HG03097 (cell line): ENCODE measurements around the gene MTRR.

Experiments used
- ATAC-seq: cut with Tn5 transposase; IDR thresholded peaks from one replicate; pipeline ENCODE4 v1.9.1; 2021; ENCODE audit not compliant: unreplicated experiment, low FRiP score

Gene MTRR

DNA sequence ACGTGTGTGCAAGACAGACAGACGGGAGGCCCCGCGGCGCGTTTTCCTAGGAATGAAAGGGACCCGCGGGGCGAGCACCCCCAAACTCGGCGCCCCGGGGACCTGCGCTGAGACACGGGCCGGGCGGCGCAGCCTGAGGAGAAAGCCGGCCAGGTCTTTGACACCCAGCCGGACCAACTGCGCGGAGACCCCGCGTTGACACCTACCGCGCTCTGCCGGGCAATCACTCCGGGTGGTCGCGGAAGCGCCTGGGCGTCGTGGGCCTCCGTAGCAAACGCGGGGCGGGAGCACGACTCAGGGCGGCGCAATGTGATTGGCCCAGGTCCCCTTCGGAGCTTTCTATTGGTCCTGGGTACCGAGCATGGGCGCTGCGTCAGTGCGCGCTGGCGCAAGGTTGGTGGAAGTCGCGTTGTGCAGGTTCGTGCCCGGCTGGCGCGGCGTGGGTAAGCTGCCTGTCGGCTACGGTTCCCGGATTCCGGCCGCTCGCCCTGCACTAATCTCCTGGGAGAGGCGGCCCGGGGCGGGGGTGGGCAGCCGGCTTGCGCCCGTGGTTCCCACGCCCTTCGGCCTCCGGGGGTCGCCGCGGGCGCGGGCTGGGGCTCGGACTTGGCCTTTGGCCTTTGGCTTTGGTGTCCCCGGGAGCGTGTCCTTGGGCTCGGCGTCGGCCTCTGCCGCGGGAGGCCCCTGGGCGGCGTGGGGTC is at the start of gene MTRR, which contains the start of gene FASTKD3:
TSS of gene MTRR (plus strand) at position 376 of the 701 bp plus-strand sequence. CDS start 1,647 bp downstream, outside the sequence.
TSS of gene FASTKD3 (minus strand) at position 259 of the 701 bp plus-strand sequence. CDS start 948 bp downstream, outside the sequence.
- ATAC-seq = peak; percentile 98

DNA sequence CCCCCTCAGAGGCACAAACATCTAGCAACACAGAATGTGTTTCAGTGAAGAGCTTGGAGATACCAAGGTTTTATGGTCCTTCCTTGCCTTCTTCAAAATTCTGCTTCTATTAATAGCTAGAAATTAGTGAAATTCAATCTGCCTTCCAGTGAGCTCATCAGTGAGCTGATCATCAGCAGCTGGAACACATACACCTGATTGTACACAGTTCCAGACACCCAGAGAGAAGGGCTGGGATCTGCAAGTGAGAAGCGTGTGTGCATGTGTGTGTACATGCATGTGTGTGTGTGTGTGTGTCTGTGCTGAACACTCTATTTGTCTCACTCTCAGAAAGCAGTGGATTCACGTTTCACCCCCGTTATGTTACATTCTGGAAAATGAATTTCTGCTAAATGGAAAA is 46.5 kb upstream of the MTRR start:
- ATAC-seq = no peak

- ATAC-seq = no peak
These were observed 45.4 kb upstream of the MTRR start for GRCh38 chr5:7823594-7823993.

DNA sequence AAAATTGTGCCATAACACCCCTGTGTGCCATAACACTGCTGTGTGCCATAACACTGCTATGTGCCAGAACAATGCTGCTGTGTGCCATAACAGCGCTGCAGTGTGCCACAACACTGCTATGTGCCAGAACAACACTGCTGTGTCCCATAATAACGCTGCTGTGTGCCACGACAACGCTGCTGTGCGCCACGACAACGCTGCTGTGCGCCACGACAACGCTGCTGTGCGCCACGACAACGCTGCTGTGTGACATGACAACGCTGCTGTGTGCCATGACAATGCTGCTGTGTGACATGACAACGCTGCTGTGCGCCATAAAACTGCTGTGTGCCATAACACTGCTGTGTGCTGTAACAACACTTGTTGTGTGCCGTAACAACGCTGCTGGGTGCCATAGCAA is 44.0 kb upstream of the MTRR start:
- ATAC-seq = no peak

DNA sequence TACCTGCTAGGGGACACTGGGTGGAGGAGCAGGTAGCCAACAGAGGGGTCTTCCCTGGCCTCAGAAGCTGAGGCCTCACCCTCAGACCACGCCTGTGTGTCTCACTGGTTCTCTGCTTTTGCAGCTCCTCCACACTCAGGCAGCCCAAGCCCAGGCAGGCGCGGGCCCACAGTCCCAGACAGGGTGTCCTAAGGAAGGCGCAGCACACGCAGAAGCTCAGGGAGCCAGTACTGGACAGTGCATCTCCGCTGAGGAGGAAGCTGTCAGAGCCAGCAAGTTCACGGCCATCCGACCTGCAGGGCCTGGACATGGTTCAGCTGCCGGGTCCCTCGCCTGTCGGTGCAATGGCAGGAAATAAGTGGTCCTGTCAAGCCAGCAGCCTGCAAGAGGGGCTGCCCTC is 43.3 kb upstream of the MTRR start:
- no peak for ATAC-seq

DNA sequence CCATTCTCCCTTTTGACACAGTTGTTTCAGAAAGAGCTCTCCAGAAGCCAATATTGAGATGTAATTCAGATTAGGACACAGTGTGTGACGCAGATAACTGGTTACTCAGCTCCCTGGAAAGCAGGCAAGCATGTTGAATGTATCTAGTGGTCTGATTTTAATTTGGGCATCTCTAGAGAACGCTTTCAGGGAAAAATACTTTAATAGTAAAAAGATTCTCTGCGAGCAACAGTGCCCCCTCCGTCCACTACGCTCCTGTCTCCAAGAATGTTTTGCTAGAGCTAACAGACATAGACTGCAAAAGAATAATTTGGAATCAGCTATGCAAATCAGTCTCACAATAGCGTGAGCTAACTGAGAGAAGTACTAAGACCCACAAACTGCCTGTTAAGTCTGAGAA is 41.3 kb upstream of the MTRR start:
- no peak for ATAC-seq

DNA sequence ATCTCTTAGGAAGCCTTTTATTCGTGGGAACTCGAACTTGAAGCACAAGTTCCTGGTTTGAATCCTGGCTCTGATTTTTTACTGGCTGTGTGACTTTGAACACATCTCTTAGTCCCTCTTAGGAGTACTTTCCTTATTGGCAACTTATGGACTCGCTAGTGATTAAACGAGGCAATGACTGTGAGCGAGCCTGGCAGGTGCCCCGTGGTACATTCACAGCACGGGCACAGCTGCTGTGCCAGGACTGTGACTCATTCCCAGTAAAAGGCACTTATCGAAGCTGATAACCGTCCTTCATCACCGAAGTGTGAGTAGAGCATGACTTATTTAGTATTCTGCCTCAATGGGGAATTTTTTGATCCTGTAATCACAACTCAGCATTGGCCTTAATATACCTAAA is 40.7 kb upstream of the MTRR start:
- no peak for ATAC-seq

- no peak for ATAC-seq
These were observed 34.0 kb upstream of the MTRR start for GRCh38 chr5:7834982-7835381.

- no peak for ATAC-seq
These were observed 31.5 kb upstream of the MTRR start for GRCh38 chr5:7837403-7837802.

DNA sequence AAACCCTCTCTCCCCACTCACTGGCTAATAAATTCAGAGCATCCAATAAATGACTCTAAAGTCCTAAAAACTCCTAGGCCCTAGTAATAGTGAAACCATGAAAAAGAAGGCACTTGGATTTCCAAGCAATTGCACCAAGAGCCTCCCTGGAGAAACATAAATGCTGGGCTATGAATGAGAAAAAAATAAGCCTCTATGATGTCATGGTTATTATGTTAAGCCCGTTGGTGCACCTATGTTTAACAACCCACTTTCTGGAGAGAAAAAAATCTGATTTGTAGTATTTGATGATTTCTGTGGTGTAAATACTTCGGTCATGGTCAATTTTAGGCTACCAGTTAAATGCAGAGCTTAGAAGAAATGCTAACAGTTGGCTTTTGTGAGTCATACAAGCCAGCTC is 26.4 kb upstream of the MTRR start:
- no peak for ATAC-seq

GRCh38 chr5:7844901-7845300 is 24.0 kb upstream of the MTRR start:
- no peak for ATAC-seq

- ATAC-seq = no peak
These were observed 23.4 kb upstream of the MTRR start for GRCh38 chr5:7845557-7845956.

GRCh38 chr5:7846327-7846726 is 22.6 kb upstream of the MTRR start:
- no peak for ATAC-seq

DNA sequence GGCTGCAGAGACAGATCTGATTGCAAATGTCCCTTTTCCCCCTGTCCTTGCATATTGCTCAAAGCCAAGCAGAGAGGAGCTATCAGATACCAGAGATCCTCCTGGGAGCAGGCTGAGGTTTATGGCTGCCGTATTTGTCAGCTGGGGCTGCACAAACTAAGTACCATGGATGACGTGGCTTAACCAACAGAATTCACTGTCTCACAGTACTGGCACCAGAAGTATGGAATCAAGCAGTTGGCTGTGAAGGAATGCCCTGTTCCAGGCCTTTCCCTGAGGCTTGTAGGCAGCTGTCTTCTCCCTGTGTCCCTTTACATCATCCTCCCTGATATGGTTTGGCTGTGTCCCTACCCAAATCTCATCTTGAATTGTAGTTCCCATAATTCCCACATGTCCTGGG is 20.7 kb upstream of the MTRR start:
- no peak for ATAC-seq

DNA sequence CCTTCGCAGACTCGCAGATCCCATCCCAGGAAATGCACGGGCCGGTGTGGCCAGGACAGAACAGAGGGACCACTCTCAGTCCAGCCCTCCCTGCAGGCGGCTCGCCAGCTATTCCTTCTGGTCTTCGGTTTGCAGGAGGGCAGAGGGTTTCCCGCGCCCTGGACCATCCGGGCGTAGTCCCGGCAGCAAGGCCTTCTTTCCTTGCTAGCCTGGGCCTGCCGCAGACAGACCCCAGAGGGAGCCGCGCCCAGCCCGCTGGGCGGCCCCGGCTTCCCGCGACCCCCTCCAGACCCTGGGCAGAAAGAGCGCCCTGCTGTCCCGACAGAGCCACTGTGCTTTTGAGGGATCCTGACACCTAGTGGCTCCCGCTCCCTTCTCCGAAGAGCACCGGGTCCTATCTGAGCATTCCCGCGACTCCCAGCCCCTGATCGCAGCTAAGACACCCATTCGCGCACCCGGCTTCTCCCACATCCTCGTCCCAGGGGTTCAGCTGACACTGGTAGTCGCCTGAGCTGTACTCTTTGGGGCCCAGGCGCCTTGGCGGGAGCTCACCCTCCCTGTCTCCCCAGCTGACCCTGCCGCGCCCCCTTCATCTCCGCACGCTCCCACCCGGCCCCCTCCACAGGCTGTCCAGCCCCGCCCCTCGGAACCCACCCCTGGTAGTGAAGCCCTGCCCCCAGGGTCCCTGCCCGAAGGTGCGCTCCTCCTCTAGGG is 19.1 kb upstream of the MTRR start:
- ATAC-seq = no peak

GRCh38 chr5:7850395-7851239 is 18.3 kb upstream of the MTRR start, which contains the start of gene CFAP90:
Gene CFAP90 (minus strand): TSS chr5:7851133. CDS start chr5:7851021, 112 bp downstream.
- ATAC-seq = no peak

- ATAC-seq = no peak
These were observed 17.7 kb upstream of the MTRR start for GRCh38 chr5:7851240-7851592.

DNA sequence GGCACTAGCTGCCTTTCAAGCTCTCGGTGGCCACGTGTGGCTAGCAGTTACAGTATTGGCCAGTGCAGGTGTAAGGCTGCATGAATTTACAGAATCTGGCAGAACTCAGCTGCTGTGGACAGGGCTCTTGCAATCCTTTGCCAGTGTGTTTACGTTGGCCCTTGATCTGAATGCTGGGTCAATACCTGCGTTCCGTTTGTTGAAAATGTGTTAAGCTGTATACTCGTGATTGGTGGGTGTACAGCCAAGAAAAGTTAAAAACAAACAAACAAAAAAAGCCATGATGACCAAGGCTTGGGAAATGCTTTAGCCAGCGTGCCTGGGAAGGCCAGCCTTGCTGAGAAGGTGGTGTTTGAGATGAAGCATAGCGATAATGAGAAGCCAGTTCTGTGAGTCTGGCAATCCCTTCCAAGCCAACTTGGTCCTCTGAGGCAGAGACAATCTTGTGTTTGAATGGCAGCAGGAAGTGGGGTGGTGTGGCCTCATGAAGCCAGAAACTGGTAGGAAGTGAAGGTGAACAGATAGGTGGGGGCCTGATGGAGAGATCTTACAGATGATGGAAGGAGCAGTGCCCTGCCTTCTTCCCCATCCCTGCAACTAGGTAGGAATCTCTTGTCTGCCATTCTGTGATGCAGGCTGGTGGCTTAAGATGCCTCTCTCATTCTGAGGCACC is 17.2 kb upstream of the MTRR start:
- ATAC-seq = no peak

- no peak for ATAC-seq
These were observed 16.4 kb upstream of the MTRR start for GRCh38 chr5:7852542-7852941.

DNA sequence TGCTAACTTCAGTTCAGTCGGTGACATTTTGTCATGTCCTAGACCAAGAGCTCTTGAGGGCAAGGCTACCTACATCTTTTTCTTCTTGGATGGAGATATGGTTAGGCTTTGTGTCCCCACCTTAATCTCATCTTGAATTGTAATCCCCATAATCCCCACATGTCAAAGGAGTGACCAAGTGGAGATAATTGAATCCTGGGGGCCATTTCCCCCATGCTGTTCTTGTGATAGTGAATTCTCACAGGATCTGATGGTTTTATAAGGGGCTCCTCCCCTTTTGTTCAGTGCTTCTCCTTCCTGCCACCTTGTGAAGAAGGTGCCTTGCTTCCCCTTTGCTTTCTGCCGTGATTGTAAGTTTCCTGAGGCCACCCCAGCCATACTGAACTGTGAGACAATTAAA is 16.0 kb upstream of the MTRR start:
- ATAC-seq = no peak

DNA sequence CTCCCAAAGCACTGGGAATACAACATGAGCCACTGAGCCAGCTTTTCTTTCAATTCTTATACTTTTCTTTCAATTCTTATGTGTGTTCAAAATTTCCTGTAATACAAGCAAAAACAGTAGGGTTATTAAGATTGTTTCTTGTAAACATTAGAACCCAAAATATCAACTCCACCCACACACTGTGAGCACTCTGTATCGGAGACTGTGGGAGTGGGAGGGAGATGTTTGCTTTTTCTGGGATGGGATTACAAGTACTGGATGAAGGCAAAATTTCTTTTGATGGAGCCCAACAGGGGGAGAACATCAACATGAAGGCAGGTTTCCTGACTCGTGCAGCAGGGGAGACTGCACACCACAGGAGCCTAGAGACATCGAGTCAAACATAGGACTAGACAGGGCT is 13.3 kb upstream of the MTRR start:
- ATAC-seq = no peak
